HCT116 (cell line): ENCODE measurements around the gene RCAN3. TPM values are rescaled to one million over a fixed set of nuclear protein-coding genes. Genes with fewer than 3 reads are reported as not detected.

Experiments
- ATAC-seq: fragments of 200-7000 bp; cut with Tn5 transposase; 2 replicates; pipeline ENCODE4 v1.9.1; 2020; ENCODE audit warnings: mild to moderate bottlenecking, moderate library complexity
- BruUV-seq: library from RNA; stranded (reverse); fragments of 400-500 nt; replicated peaks from 2 replicates; lab custom pipeline; 2021; lab: Mats Ljungman, UMichigan
- CTCF ChIA-PET: fragments of 300-600 bp; sonication (Branson Sonifier 250); formaldehyde crosslinking; loops from one replicate; lab custom pipeline; 2021; ENCODE audit warnings: antibody characterized with exemption; lab: Charles Lee
- POLR2A ChIA-PET: fragments of 300-600, 350-600 bp; sonication (Branson Sonifier 250); formaldehyde crosslinking; loops from one replicate; lab custom pipeline; 2021; ENCODE audit warnings: antibody characterized with exemption; lab: Charles Lee
- RAD21 ChIA-PET, 2 experiments: fragments of 300-600 bp; sonication (Branson Sonifier 250); formaldehyde crosslinking; loops; one replicate each; lab custom pipeline; 2023; ENCODE audit warnings: low total read pairs in 2 of 2; ENCODE audit not compliant: uncharacterized antibody in 2 of 2, unreplicated experiment in 2 of 2, low non-redundant PET in 1 of 2; lab: Charles Lee
- DNase-seq: peaks from one replicate; pipeline ENCODE4 v3.0.0-alpha.2; 2010; ENCODE audit warnings: low read depth, low spot score
- H2AFZ ChIP-seq: fragments of 200-600 bp; shearing (Covaris generic), sonication (generic); 2 replicates; pipeline ENCODE4 v1.6.1; 2017; ENCODE audit warnings: low read depth, mixed run types, mixed read lengths, antibody characterized with exemption, low read length; ENCODE audit not compliant: poor library complexity, severe bottlenecking
- H3K27ac ChIP-seq: 2 replicates; pipeline ENCODE4 v1.5.1; 2012; ENCODE audit warnings: low read depth, low read length
- H3K27me3 ChIP-seq: fragments of 200-600 bp; sonication (generic); 2 replicates; pipeline ENCODE4 v1.6.1; 2016; ENCODE audit warnings: mixed run types, low read length, mixed read lengths; ENCODE audit not compliant: insufficient read depth
- H3K36me3 ChIP-seq, 2 experiments: fragments of 200-500 bp in 1 of 2; fragments of 200-600 bp in 1 of 2; sonication (Bioruptor generic) in 1 of 2; sonication (generic) in 1 of 2; 2 replicates each; pipeline versions ENCODE4 v1.5.1 to v1.6.1; 2014 to 2016; ENCODE audit warnings: low read length in 2 of 2, inconsistent platforms in 1 of 2, mixed read lengths in 1 of 2, mixed run types in 1 of 2; ENCODE audit not compliant: insufficient read depth in 2 of 2, control insufficient read depth in 1 of 2
- H3K4me1 ChIP-seq, 2 experiments: fragments of 200-600 bp in 1 of 2; sonication (generic) in 1 of 2; 2 replicates each; pipeline versions ENCODE4 v1.5.1 to v1.6.1; 2012 to 2017; ENCODE audit warnings: low read length in 2 of 2, inconsistent platforms in 1 of 2, mild to moderate bottlenecking in 1 of 2, mixed read lengths in 1 of 2, mixed run types in 1 of 2, moderate library complexity in 1 of 2; ENCODE audit not compliant: insufficient read depth in 2 of 2, control insufficient read depth in 1 of 2
- H3K4me2 ChIP-seq: fragments of 200-600 bp; sonication (generic); 2 replicates; pipeline ENCODE4 v1.6.1; 2017; ENCODE audit warnings: mixed run types, low read length, mixed read lengths
- H3K4me3 ChIP-seq, 2 experiments: fragments of 200-600 bp in 1 of 2; sonication (generic) in 1 of 2; replicated peaks in 1 of 2; 2 replicates each; pipeline ENCODE4 v1.5.1; 2011 to 2016; ENCODE audit warnings: low read length in 2 of 2, control low read depth in 1 of 2, low read depth in 1 of 2, mild to moderate bottlenecking in 1 of 2, mixed read lengths in 1 of 2, mixed run types in 1 of 2
- H3K79me2 ChIP-seq: fragments of 200-600 bp; sonication (generic); 2 replicates; pipeline ENCODE4 v1.6.1; 2017; ENCODE audit warnings: mild to moderate bottlenecking, mixed run types, low read length, moderate library complexity, mixed read lengths; ENCODE audit not compliant: insufficient read depth
- H3K9ac ChIP-seq: fragments of 200-600 bp; sonication (generic); 2 replicates; pipeline ENCODE4 v1.6.1; 2016; ENCODE audit warnings: low read length, mixed read lengths
- H3K9me2 ChIP-seq: fragments of 200-600 bp; sonication (generic), shearing (Covaris generic); 2 replicates; pipeline ENCODE4 v1.6.1; 2017; ENCODE audit warnings: mixed run types, mild to moderate bottlenecking, moderate library complexity; ENCODE audit not compliant: insufficient read depth
- H3K9me3 ChIP-seq, 2 experiments: fragments of 200-500 bp in 1 of 2; fragments of 200-600 bp in 1 of 2; sonication (Bioruptor generic) in 1 of 2; sonication (generic) in 1 of 2; 2 replicates each; pipeline ENCODE4 v1.6.1; 2014 to 2017; ENCODE audit warnings: low read length in 2 of 2, mixed read lengths in 2 of 2, inconsistent platforms in 1 of 2, low read depth in 1 of 2, mild to moderate bottlenecking in 1 of 2, mixed run types in 1 of 2, moderate library complexity in 1 of 2; ENCODE audit not compliant: control insufficient read depth in 1 of 2, insufficient read depth in 1 of 2
- H4K20me1 ChIP-seq: fragments of 200-600 bp; sonication (generic), shearing (Covaris generic); 2 replicates; pipeline ENCODE4 v1.6.1; 2017; ENCODE audit warnings: mixed run types, mild to moderate bottlenecking, moderate library complexity; ENCODE audit not compliant: insufficient read depth
- ATF3 ChIP-seq: IDR thresholded peaks from 2 replicates; pipeline ENCODE4 v1.6.1; 2012
- EGR1 ChIP-seq: IDR thresholded peaks from 2 replicates; pipeline ENCODE4 v1.6.1; 2012; ENCODE audit warnings: low read depth
- ELF1 ChIP-seq: IDR thresholded peaks from 2 replicates; pipeline ENCODE4 v1.6.1; 2012; ENCODE audit warnings: low read depth, borderline replicate concordance
- EZH2 ChIP-seq: fragments of 200-600 bp; sonication (generic); IDR thresholded peaks from 2 replicates; pipeline ENCODE4 v1.6.1; 2017; ENCODE audit warnings: antibody characterized with exemption, mixed run types
- FOSL1 ChIP-seq: IDR thresholded peaks from 2 replicates; pipeline ENCODE4 v1.6.1; 2012; ENCODE audit warnings: low read depth
- MAX ChIP-seq: IDR thresholded peaks from 2 replicates; pipeline ENCODE4 v1.6.1; 2012
- POLR2AphosphoS5 ChIP-seq: IDR thresholded peaks from 2 replicates; pipeline ENCODE4 v1.6.1; 2011; ENCODE audit warnings: mild to moderate bottlenecking, low read depth, low read length, moderate library complexity
- RAD21 ChIP-seq: IDR thresholded peaks from 2 replicates; pipeline ENCODE4 v1.6.1; 2012; ENCODE audit warnings: low read depth, mild to moderate bottlenecking
- SRF ChIP-seq: IDR thresholded peaks from 2 replicates; pipeline ENCODE4 v1.6.1; 2012; ENCODE audit warnings: low read depth
- YY1 ChIP-seq: IDR thresholded peaks from 2 replicates; pipeline ENCODE4 v1.6.1; 2011; ENCODE audit warnings: low read length, low read depth, moderate library complexity, mild to moderate bottlenecking; ENCODE audit not compliant: insufficient replicate concordance; ENCODE audit errors: extremely low read depth
- intact Hi-C: fragments of 100-400 bp; cut with micrococcal nuclease; formaldehyde crosslinking; loops from 2 replicates; pipeline ENCODE4 v1.10.0; 2022
- total RNA-seq: library from RNA; stranded (reverse); gene quantifications from one replicate; pipeline ENCODE4 v1.2.1, GENCODE V29; 2021; ENCODE audit not compliant: unreplicated experiment

RCAN3 gene
- total RNA-seq, 1 experiment from 2014 or later: 13.3 TPM

- Histone ChIP-seq H3K4me2 (no peak overlapping the region), H3K9me3 (no peaks in the 10 kb centered on the region), H3K79me2 (no peaks in the 10 kb centered on the region), H2AFZ (no peak overlapping the region), H3K4me1 (peaks cover 3 to 4% of the 10 kb centered on the region in 2 experiments; a peak in 2 of 4 replicates), H4K20me1 (no peaks in the 10 kb centered on the region), H3K9ac (no peak overlapping the region), H3K27ac (no peak overlapping the region), H3K27me3 (peaks cover 8% of the 10 kb centered on the region; the same call in 1 of the 2 replicates), H3K9me2 (no peaks in the 10 kb centered on the region), H3K36me3 (no peaks in the 10 kb centered on the region), H3K4me3 (no peak overlapping the region)
- intact Hi-C loops: loop anchor here (10.0 kb wide), 1 partner anchor 191 kb away; no protein-coding TSS in a partner anchor
- CTCF ChIA-PET: interaction anchor here (1.9 to 2.6 kb wide), 3 partner anchors 10 to 193 kb away, joined by 8 to 17 read pairs (median 17); partner anchors contain the start of gene NIPAL3
- ATAC-seq (no peak), DNase-seq (no peak)
- TF ChIP-seq MAX (no peak), EGR1 (no peak), SRF (no peak), EZH2 (no peak), ATF3 (no peak), ELF1 (no peak), POLR2AphosphoS5 (no peak), FOSL1 (no peak), RAD21 (no peak), YY1 (no peak)
- POLR2A ChIA-PET: no interaction called here
- RAD21 ChIA-PET: no interaction called here
- BruUV-seq: no TSS peak
These were observed 83.5 kb downstream of the RCAN3 start for GRCh38 chr1:24586119-24586518.
